C4-2B (cell line): ENCODE measurements around the gene SLC8A2.
A peak's percentile ranks its signal among the peaks of the same experiment; 100 is the strongest.

Experiments used
- H3K27ac ChIP-seq: fragments of 450-650 bp; 2 replicates; pipeline ENCODE4 v1.5.1; 2017
- CTCF ChIP-seq: fragments of 450-650 bp; conservative IDR thresholded peaks from 2 replicates; pipeline ENCODE4 v1.5.1; 2017; ENCODE audit warnings: mild to moderate bottlenecking
- ZFX ChIP-seq: fragments of 450-650 bp; IDR thresholded peaks from 2 replicates; pipeline ENCODE4 v1.6.1; 2017

SLC8A2 gene

GRCh38 chr19:47405854-47406417, 65.8 kb downstream of the SLC8A2 start:
- TF ChIP-seq ZFX (no peak), CTCF (no peak)
- no peak overlapping the region for H3K27ac ChIP-seq

DNA sequence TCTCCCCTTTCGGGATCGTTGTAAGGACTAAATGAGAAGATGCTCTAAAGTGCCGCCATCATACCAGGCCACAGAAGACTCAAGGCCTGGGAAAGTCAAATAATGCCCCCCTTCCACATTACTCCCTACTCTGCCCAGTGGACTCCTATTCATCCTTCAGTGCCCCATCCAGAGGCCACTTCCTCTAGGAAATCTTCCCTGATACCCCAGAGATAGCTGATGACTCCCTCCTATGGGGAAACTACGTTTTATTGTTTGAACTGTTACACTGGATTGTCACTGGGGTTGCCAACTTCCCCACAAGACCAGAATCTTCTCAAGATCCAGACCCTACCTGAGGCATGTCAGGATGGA, 66.5 kb downstream of the SLC8A2 start:
- no peak overlapping the region for H3K27ac ChIP-seq
- TF ChIP-seq ZFX (no peak), CTCF (no peak)

DNA sequence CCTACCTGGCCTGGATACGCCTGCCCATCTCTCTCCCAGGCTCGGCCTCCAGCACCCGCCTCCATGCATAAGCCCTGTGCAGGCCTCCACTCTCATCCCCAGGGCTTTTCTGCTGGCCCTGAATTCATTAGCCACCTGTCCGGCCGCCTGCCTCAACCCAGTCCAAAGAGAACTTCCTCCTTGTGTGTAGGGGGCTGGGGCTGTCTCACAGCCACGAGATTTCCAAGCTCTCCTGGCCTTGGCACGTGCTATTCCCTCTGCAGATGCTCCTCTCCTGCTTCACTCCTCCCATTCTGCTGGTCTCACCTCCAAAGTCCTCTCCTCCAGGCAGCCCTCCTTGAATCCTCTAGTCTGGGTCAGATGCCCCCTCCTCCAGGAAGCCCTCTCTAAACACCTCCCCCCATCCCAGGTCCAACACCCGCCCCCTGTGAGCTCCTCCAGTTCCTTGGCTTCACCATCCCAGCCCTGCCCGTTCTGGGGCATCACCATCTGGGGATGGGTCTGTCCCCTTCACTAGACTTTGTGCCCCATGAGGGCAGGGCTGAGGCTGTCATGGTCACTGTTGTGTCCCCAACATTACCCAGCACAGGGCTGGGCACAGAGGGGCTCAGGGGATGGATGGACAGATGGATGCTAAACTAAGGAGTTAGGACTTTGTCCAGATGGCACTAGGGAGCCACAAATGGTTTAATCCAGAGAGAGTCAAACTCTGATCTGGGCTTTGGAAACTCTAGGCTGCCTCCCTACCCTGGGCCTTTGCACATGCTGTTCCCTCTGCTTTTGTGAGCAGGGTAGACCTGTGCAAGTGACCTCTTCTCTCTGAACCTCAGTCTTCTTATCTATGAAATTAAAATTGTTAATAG, 67.1 kb downstream of the SLC8A2 start:
- H3K27ac ChIP-seq: no peak overlapping the region
- TF ChIP-seq CTCF: no peak
- no peak for TF ChIP-seq ZFX

GRCh38 chr19:47402504-47402903, 69.2 kb downstream of the SLC8A2 start:
- no peak overlapping the region for H3K27ac ChIP-seq
- TF ChIP-seq CTCF (no peak), ZFX (no peak)

GRCh38 chr19:47398707-47399597, 72.7 kb downstream of the SLC8A2 start:
- H3K27ac ChIP-seq: no peak overlapping the region
- TF ChIP-seq ZFX (no peak), CTCF (no peak)

GRCh38 chr19:47391510-47392223, 80.0 kb downstream of the SLC8A2 start:
- TF ChIP-seq CTCF: peak; percentile 81
- TF ChIP-seq ZFX: no peak
- H3K27ac ChIP-seq: no peak overlapping the region
